Ecto neural progenitor cell (in vitro differentiated cells): Measurements from ENCODE around the gene ENAM.

ENCODE experiments used
- DNase-seq: peaks from one replicate; pipeline ENCODE4 v3.0.0-alpha.2; 2018; ENCODE audit warnings: low spot score

The ENAM gene, protein sequence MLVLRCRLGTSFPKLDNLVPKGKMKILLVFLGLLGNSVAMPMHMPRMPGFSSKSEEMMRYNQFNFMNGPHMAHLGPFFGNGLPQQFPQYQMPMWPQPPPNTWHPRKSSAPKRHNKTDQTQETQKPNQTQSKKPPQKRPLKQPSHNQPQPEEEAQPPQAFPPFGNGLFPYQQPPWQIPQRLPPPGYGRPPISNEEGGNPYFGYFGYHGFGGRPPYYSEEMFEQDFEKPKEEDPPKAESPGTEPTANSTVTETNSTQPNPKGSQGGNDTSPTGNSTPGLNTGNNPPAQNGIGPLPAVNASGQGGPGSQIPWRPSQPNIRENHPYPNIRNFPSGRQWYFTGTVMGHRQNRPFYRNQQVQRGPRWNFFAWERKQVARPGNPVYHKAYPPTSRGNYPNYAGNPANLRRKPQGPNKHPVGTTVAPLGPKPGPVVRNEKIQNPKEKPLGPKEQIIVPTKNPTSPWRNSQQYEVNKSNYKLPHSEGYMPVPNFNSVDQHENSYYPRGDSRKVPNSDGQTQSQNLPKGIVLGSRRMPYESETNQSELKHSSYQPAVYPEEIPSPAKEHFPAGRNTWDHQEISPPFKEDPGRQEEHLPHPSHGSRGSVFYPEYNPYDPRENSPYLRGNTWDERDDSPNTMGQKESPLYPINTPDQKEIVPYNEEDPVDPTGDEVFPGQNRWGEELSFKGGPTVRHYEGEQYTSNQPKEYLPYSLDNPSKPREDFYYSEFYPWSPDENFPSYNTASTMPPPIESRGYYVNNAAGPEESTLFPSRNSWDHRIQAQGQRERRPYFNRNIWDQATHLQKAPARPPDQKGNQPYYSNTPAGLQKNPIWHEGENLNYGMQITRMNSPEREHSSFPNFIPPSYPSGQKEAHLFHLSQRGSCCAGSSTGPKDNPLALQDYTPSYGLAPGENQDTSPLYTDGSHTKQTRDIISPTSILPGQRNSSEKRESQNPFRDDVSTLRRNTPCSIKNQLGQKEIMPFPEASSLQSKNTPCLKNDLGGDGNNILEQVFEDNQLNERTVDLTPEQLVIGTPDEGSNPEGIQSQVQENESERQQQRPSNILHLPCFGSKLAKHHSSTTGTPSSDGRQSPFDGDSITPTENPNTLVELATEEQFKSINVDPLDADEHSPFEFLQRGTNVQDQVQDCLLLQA

DNA sequence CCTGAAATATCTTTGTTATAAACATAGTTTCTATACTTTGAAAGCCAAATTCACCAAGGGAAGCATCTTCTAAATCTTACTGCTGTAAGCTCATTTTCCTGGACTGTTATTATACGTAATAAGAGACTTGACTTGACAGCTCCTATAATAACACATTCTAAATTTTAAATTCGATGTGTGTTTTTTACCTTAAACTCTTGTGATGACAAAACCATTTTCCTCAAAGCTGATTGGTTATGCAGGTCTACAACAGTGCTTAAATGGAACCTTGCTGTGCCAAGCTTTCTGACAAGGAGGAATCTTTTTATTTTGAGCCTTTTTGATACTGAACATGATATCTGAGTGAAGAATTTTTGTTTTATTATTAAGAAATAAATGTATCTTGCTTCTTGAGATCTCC is at the start of gene ENAM:
Gene ENAM, plus strand, starts transcription at position 301 of the 400 bp plus-strand sequence. CDS start 757 bp downstream, outside the sequence.
- DNase-seq = no peak

DNA sequence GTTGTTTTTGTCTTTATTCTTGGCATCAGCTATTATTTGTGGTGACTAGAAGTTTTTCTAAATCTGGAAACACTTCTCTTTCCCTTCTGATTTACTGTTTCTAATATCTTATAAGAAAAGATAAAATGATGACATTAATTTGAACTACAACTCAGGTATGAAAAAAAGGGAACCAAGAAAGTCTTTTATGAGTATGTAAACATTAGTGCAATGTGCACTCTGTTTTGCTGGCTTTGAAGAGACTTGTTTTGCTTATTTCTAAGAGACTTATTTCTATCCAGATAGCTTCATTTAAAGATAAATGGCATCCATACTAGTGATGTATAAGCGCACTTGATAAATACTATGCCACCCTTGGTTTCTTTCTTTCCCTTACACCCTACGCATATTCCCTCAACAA is 46.6 kb upstream of the ENAM start:
- no peak for DNase-seq

DNA sequence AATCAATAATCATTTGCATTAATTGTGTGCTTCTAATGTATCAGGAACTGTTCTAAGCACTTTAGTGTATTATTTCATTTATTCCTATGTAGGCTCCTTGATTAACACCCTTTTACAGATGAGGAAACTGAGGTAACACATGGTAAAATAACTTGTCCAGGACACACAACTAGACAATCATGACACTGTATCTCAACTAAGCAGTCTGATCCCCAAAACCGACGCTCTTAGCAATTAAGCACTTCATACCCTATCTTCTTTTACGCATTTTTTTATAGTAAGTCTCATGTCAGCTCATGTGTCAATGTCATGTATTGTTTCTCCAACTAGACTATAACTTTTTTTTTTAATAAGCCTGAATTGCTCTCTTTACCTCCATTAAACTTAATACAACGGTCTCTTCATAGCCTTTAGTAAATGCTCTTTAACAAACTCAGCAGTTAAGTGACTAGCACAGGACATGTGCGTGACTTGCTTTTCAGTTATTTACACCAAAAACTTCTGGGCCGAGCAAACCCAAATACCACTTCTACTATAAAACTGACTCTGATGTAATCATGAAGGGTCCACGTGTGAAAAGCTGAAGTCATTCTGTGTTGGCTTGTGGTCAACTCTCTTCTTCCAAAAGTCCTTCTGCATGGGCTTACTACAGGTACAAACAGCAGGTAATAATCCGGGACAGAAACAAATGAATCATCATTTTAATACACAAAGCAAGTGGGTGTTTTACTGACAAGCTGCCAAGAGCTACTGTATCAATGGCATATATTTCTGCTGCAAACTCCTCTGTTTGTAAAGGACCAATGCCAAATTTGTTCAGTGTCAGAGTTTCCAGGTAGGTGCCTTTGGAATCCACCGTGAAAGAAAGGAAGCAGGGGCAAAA is 44.4 kb upstream of the ENAM start:
- no peak for DNase-seq

DNA sequence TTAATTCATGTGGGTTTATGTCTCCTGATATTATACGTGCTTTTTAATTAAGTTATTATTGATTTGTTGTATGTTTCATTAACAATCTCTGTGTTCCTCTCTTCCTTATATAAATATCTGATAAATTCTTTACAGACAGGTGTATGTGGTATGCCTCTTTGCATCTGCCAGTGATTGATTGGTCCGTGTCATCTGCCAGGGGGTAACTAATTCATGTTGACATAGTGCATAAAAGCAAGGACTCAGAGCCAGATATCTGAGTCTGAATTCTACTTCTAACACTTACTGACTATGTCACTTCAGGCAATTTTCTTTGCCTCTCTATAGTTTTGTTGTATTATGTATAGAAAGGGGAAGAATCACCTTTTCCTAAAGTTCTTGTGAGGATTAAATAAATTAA is 41.7 kb upstream of the ENAM start:
- no peak for DNase-seq

DNA sequence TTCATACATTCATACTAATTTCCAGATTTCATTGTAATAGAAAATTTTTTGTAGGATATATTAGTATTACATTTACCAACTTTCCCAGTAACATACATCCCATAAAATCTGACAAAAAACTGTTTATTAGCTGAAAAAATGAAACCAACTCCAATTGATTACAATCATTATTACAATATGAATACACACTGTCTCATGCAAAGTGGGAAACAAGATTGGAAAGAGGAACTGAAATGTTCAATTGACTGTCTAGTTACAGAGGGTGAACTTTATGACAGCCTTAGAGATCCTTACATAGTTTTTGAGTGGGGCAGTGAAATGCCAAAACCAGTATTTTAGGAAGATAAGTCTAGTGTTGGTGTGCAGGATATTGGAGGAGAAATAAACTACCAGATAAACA is 38.8 kb upstream of the ENAM start:
- no peak for DNase-seq

DNA sequence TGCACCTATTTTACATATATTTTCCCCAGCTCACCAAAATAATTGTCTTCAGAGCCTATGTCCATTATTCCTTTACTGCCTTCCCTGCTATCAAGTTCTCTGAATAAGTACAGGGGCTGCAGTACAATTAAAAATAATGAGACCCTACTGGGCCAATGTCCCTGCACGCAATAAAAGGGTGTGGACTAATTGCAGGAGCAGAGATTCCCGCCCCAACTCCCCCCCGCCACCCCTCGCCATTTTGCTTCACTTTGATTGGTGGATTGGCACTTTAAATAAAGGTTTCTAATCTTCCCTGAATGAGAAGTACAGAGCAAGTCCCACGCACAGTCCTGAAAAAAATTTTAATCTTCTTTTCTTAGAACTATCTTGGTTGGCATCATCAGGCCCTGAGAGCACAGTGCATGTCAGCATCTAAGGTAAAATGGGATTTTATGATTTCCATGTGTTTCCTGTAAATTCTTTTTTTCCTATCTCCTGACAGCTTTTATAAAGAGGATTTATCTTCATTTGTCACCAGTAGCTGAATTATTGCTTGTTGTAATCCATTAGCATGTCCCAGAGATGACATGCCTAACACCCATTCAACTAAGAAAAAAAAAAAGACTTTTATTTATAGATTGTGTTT is 36.5 kb upstream of the ENAM start, which contains the start of gene AMBN:
Gene AMBN, plus strand, starts transcription at position 302 of the 628 bp plus-strand sequence. Its CDS starts 103 bp downstream, at position 405.
- DNase-seq = no peak

DNA sequence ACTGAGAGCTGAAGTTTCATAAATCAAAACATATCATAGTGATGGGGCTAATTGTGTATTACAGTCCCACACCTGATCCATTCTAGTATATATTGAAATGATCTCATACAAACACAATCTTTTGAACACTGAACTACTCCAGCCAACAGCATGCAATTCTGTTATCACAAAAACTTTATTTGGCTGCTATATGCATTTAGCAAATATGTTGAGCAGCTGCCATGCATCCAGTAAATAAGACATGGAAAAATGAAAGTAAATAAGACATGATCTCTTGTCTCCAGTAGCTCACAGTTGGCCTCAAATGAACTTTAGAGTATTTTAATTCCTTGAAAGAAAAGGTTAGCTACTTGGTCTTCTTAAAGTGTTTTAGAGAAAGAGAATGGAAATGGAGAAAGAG is 34.3 kb upstream of the ENAM start:
- DNase-seq = no peak

DNA sequence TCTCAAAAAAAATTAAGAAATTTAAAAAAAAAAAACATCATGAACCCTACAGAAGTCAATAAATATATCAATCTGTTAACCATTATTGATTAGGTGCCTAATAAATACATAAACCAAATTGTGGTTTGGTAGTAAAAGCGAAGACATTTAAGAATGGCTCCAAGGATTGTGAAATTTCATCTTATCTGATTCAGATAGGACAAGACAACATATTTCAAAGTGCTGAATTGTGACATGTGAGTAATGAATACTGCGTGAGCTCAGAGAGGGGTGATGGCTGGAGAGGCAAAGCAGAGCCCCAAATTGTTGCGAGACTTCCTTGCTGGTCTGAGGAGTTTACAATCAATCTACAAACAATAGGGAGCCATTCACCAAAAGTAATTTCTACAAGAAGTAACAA is 28.2 kb upstream of the ENAM start:
- DNase-seq = no peak

DNA sequence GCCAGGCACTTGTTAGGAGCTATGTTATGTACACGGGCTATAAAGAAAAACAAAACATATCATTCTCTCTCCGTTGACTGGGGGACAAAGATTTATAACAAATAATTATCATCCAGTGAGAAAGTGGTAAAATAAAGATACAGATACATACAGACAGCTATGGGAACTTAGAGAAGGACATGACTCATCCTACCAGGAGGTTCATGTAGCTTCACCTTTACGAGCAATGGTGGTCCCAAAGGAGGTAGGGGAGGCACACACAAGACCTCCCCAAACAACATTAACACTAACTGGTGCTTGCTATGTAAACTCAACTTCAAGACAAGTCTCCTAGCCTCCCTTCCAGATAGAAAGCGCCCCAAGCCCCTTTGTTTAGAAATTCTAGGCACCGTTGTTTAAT is 27.6 kb upstream of the ENAM start:
- no peak for DNase-seq

DNA sequence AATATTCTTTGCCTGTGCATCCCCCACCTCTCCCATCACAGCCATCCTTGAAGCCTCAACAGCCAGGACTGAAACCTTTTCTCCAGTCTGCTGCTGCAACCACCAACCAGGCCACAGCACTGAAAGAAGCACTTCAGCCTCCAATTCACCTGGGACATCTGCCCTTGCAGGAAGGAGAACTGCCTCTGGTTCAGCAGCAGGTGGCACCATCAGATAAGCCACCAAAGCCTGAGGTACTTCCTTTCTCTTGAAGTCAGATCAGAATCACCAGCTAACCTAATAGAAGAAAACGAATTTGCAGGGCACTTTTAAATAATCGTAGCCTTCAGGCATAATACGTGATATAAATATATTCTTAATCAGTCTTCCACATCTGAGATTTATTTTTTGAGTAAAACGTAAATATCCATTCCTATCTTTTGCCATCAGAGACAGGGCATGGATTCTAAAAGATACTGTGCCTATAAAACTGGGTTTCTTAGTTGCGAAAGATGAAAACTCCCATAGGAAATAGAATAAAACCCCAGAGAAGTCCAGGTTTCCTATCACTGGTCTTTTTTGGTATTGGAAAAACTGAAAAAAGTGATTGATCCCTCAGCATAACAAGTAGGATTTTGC is 27.0 kb upstream of the ENAM start:
- DNase-seq = peak; percentile 69

DNA sequence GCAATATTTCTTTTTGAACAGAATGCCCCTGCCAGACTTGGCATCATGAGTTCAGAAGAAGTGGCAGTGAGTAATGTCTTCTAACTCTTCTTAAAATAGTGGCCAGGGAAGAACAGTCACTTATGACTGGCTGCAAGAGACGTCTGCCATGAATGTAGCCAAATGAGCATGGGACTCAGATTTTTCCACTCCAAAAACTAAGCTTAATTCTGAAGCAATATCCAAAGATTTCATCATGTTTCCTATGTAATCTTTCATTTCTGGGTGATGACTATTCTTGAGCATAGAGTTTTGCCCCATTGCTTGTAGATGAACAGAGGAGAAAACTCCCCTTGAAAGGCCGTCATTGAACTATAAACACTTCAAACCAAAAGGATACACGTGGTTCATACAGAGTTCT is 24.7 kb upstream of the ENAM start:
- no peak for DNase-seq

DNA sequence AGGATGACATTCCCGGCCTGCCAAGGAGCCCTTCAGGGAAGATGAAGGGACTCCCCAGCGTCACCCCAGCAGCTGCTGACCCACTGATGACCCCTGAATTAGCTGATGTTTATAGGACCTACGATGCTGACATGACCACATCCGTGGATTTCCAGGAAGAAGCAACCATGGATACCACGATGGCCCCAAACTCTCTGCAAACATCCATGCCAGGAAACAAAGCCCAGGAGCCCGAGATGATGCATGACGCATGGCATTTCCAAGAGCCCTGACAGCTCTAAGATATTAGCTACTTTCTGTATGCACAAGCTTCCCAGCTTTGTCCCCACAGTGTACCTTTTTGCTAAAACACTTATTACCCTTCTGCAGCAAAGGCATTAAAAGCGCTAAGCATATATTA is 22.1 kb upstream of the ENAM start:
- no peak for DNase-seq

DNA sequence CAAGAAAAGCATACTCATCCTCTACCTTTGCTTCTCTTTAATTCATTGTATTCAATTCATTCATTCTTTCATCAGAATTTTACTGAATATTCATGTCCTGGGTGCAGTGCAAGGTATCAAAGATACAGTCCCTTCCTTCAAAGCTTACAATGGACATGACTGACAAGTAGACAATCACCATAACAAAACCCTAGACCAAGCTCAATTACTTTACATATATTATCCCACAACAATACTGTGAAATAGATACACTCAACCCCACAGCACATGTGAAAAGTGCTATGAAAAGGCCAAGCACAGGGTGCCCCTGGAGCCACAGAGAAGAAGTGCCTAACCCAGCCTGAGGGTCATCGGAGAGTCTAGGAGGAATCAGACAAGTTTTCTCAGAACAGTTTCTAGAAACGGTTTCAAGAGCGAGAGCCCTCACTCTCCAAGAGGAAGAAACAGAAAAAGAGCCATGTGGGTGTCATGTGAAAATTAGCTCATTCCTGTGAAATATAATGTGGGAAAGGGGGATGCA is 21.1 kb upstream of the ENAM start:
- no peak for DNase-seq

DNA sequence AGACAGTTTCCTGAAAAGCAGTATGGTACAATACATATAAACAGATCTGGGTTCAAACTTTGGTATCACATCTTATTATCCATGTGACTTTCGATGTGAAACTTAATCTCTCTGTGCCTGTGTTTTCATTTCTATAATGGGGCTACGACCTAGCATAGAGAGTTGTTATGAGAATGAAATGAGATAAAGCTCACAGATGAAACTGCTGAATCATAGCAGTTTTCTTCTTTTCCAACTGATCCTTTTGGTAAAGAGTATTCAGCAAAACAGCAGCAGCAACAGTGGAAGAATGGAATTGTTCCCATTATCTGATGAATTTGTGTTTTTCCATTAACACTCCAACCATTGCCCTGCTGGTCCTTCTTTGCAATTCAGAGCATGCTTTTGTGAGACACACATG is 20.2 kb upstream of the ENAM start:
- DNase-seq = no peak

DNA sequence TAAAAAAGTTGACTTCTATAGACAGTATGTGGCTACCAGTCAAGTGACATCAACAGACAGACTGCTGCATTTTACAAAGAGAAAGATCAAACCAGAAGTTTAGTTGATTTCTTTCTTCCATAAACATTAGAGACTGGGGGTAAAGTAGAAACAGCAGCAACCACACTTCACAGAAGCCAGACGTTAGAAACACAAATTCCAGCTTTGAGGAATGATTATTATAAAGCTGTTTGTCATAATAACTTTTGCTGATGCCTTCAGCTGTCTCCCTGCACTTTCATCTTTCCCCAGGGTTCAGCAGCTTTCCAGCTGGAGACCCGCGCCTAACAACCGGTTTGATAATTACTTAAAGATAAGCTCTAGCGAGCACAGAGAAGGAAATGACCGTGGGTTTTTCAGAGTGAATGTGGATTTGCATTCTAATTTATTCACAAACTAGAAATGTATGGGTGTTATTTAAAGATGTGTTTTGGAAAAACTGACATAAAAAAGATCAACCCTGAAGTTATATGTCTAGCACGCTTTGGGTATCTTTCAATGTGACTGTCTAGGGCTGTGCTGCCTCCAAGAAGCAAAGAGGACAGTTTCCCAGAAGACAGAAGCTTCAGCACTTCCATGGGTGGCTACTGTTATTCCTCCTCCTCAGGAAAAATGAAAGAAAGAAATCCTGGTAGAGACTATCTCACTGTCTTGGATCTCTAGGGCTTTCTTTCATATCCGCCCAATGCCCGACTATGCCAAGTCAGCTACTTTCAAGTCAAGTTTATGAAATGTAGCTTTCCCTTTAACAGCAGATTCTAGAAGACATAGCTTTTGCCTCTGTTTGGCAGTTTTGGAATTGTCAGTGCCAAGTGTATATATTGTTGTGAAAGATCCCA is 15.0 kb upstream of the ENAM start:
- no peak for DNase-seq

DNA sequence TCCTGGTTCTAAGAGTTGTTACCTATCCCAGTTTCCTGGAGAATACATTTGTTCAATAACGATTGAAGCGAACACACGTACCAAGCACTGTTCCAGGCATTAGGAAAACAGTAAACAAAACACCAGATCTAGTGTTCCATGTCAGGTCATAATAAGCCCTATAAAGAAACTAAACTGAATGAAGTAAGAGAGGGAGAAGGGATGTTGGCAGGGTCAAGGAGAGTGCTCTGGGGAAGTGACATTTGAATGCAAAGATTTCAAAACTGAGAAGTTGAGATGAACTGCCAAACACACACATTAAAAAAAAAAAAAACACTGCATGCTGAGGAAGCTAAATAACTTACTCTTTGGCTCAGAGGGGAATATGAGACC is 14.4 kb upstream of the ENAM start:
- DNase-seq = no peak

DNA sequence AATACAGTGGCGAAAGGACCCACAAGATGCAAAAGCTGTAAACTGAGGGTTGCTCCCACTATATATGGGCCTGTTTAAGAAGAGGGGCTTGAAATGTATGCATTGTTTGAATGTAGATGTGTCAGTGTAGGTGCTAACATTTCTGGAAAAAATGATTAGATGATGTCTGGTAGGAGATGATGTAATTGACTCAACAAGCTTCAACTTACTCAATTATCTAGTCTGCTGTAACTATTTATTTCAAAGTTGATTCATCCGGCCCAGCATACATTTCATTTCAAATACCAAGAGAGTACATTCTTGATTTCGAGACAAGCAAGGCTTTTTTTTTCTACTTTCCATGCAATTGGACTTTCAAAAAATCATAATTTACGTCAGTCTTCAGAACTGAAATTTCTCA is 9.3 kb upstream of the ENAM start:
- no peak for DNase-seq

DNA sequence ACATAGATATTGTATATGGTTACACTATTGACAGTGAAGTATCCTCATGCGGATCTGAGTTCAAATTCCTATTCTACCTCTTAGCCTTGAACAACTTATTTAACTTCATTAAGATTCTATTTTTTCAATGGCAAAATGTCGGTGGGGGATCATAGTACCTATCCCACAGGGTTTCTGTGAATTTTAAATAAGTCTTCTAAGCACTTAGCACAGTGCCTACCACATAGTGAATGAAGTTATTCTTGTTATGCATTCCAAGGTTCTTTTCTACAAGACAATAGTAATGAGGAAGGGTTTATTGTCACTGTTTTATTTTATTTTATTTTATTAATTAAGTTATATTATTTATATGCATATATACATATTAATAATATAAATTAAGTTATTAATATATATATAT is 8.8 kb upstream of the ENAM start:
- no peak for DNase-seq

DNA sequence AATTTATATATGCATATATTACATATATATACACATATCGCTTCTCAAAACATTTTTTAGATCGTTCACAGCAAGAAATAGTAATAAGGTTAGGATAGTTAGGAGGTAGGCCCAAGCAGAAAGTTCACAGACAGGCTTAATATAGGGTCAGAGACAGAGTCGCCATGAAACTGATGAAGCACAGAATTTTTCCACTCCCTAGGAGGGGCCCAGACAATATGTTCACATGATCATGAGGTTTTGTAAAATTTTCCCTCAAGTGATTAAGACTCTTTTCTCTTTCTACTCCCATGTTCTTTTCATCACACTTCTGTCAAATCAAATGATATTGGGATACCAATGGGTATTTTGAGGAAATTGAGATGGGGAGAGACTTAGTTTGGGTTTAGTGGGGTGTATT is 5.2 kb upstream of the ENAM start:
- DNase-seq = no peak
